ENCODE measurements around the gene FAU. TPM values are rescaled to one million over a fixed set of nuclear protein-coding genes. Genes with fewer than 3 reads are reported as not detected.

FAU gene
- total RNA-seq, 2 experiments from 2014 or later: 995 to 1,031 TPM

- POLR2A ChIA-PET: interaction anchor here (0.6 to 4.7 kb wide), 25 partner anchors 8 to 499 kb away, joined by 3 to 49 read pairs (median 4); partner anchors contain the start of genes ARL2, CAPN1, CDCA5 and MALAT1
- Mint-ChIP-seq H3K36me3 (ENCODE audit: low read depth) (peaks cover 48% of the 10 kb centered on the region), H3K9me3 (no peaks in the 10 kb centered on the region), H3K27ac (peak overlapping the region; percentile 95), H3K27me3 (no peaks in the 10 kb centered on the region), H3K4me3 (peak overlapping the region; percentile 90), H3K4me1 (peaks cover 67% of the 10 kb centered on the region)
- DNase-seq: peak; percentile 70
- CTCF ChIA-PET: interaction anchor here (1.0 to 3.3 kb wide), 5 partner anchors 18 to 255 kb away, joined by 3 to 17 read pairs (median 5); partner anchors contain the start of genes ARL2 and SYVN1
Measured at GRCh38 chr11:65116370-65117205, 5.3 kb downstream of the FAU start.

GRCh38 chr11:65115361-65116082 is 6.4 kb downstream of the FAU start:
- Mint-ChIP-seq H3K4me3 (peak overlapping the region; percentile 90), H3K4me1 (peaks cover 67% of the 10 kb centered on the region)

DNA sequence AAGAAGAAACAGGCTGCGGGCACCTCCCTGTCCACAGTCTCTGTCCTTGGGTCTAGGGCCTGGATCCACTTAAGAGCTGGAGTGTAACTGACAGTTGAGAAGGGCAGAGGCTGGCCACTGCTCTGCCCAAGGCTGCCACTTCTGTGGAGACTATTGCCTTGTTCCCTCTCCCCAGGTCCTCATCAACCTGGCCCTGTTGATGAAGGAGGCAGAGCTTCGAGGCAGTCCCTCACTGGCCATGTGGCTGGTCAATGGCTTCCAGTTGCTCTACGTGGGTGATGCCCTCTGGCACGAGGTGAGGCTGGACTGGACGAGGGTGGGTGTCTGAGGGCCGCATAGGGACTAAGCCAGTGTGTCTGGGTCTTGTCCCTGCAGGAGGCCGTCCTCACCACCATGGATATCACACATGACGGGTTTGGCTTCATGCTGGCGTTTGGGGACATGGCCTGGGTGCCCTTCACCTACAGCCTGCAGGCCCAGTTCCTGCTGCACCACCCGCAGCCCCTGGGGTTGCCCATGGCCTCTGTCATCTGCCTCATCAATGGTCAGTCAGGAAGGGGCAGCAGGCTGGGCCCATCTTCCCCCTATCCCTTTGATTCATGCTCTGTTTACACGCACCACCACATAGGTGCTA is 7.3 kb downstream of the FAU start:
- Mint-ChIP-seq H3K36me3 (ENCODE audit: low read depth) (peaks cover 31% of the 10 kb centered on the region), H3K4me1 (peaks cover 65% of the 10 kb centered on the region), H3K9me3 (no peaks in the 10 kb centered on the region), H3K27me3 (no peaks in the 10 kb centered on the region), H3K27ac (no peak overlapping the region), H3K4me3 (no peak overlapping the region)
- CTCF ChIA-PET: no interaction called here
- no peak for DNase-seq
- POLR2A ChIA-PET: interaction anchor here (1.3 to 5.7 kb wide), 2 partner anchors 18 to 31 kb away, joined by 4 to 83 read pairs; partner anchors contain the start of genes CDCA5 and VPS51

More at GRCh38 chr11:65115361-65116082, 6.4 kb downstream of the FAU start:
- ChIA-PET CTCF (interaction anchor here (0.6 kb wide), 1 partner anchor 23 kb away, joined by 3 read pairs; no protein-coding TSS in a partner anchor), POLR2A (interaction anchor here (1.0 to 5.7 kb wide), 8 partner anchors 17 to 337 kb away, joined by 3 to 83 read pairs (median 12); partner anchors contain the start of genes ARL2, CDCA5, SAC3D1 and SF1)
- H3K27me3 Mint-ChIP-seq: no peaks in the 10 kb centered on the region
- peak overlapping the region; percentile 95 for H3K27ac Mint-ChIP-seq
- H3K36me3 Mint-ChIP-seq (ENCODE audit: low read depth): peaks cover 37% of the 10 kb centered on the region
- DNase-seq: no peak
- H3K9me3 Mint-ChIP-seq: no peaks in the 10 kb centered on the region

- Mint-ChIP-seq H3K27me3 (no peaks in the 10 kb centered on the region), H3K4me1 (peaks cover 62% of the 10 kb centered on the region), H3K9me3 (no peaks in the 10 kb centered on the region), H3K4me3 (peak overlapping the region; percentile 87), H3K36me3 (ENCODE audit: low read depth) (peaks cover 26% of the 10 kb centered on the region), H3K27ac (no peak overlapping the region)
- DNase-seq: no peak
- ChIA-PET POLR2A (interaction anchor here (1.0 to 5.7 kb wide), 3 partner anchors 8 to 30 kb away, joined by 4 to 83 read pairs (median 4); partner anchors contain the start of genes CDCA5, FAU, MRPL49 and VPS51), CTCF (interaction anchor here (0.5 to 5.2 kb wide), 3 partner anchors 7 to 223 kb away, joined by 3 to 89 read pairs (median 36); partner anchors contain the start of genes FAU, MRPL49 and VPS51)
Measured at GRCh38 chr11:65113839-65114238, 8.1 kb downstream of the FAU start.

DNA sequence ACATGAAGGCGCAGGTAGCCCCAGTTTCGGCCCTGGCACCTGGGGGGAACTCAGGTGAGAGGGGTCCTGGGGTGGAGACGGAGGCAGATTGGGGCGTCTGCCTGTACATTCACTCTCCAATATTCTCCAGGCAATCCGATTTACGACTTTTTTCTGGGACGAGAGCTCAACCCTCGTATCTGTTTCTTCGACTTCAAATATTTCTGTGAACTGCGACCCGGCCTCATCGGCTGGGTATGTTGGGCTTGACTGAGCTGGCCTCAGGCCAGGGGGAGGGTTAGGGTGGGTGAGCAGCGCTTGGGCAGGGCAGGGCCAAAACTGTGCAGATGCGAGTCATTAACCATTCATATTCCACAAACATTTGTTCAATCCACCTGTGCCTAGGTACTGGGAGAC is 8.6 kb downstream of the FAU start:
- Mint-ChIP-seq H3K9me3 (no peaks in the 10 kb centered on the region), H3K4me3 (peak overlapping the region; percentile 87), H3K4me1 (peaks cover 57% of the 10 kb centered on the region), H3K36me3 (ENCODE audit: low read depth) (peaks cover 22% of the 10 kb centered on the region), H3K27me3 (no peaks in the 10 kb centered on the region), H3K27ac (peak overlapping the region; percentile 71)
- POLR2A ChIA-PET: interaction anchor here (0.6 to 5.7 kb wide), 8 partner anchors 8 to 216 kb away, joined by 3 to 83 read pairs (median 5); partner anchors contain the start of genes CDCA5, FAU, MRPL49 and POLA2
- CTCF ChIA-PET: interaction anchor here (0.5 to 5.2 kb wide), 9 partner anchors 8 to 223 kb away, joined by 3 to 89 read pairs (median 8); partner anchors contain the start of genes FAU, MRPL49, SYVN1 and VPS51
- DNase-seq: no peak

DNA sequence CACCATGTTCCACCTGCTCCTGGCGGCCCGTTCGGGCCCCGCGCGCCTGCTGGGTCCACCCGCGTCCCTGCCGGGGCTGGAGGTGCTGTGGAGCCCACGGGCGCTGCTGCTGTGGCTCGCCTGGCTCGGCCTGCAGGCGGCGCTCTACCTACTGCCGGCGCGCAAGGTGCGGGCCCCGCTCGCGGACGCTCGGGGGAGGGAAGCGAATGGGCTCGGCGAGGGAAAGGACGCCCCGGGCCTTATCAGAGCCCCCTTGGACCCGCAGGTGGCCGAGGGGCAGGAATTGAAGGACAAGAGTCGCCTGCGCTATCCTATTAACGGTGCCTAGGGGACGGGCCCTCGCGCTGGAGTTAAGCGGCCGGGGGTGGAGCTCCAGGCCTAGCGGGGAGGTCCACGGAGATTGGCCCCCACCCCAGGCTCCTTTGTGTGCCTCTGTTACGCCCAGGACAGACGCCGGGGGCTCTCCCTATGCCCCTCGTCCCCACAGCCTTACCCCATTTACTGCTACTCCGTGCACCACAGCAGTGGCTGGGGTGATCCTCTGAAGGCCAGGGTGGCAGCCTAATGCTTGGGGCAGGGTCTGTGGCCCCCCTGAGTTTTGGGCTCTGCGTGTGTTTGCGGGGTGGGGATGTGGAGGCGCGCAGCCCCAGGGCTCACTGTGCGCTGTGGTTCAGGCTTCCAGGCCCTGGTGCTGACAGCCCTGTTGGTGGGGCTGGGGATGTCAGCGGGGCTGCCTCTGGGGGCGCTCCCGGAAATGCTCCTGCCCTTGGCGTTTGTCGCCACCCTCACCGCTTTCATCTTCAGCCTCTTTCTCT is 9.2 kb downstream of the FAU start:
- Mint-ChIP-seq H3K4me1 (peaks cover 53% of the 10 kb centered on the region), H3K27me3 (no peaks in the 10 kb centered on the region), H3K9me3 (no peaks in the 10 kb centered on the region), H3K36me3 (ENCODE audit: low read depth) (peaks cover 16% of the 10 kb centered on the region), H3K27ac (peak overlapping the region; percentile 71), H3K4me3 (peak overlapping the region; percentile 87)
- ChIA-PET CTCF (interaction anchor here (0.9 to 5.2 kb wide), 14 partner anchors 8 to 334 kb away, joined by 3 to 89 read pairs (median 6); partner anchors contain the start of genes CDCA5, FAU, MRPL49 and SF1), POLR2A (interaction anchor here (0.6 to 5.7 kb wide), 13 partner anchors 8 to 369 kb away, joined by 3 to 83 read pairs (median 6); partner anchors contain the start of genes CAPN1, FAU, MRPL49 and NEAT1)
- peak; percentile 83 for DNase-seq

- peak within 1 kb of the TSS; percentile 87 for H3K4me3 Mint-ChIP-seq
- peaks cover 12% of the 10 kb centered on the region for H3K36me3 Mint-ChIP-seq (ENCODE audit: low read depth)
- no peaks in the 10 kb centered on the region for H3K9me3 Mint-ChIP-seq
- CTCF ChIA-PET: interaction anchor here (0.9 to 5.2 kb wide), 19 partner anchors 9 to 333 kb away, joined by 3 to 89 read pairs (median 4); partner anchors contain the start of genes CDCA5, FAU, MRPL49 and SF1
- POLR2A ChIA-PET: interaction anchor here (0.6 to 5.7 kb wide), 18 partner anchors 9 to 368 kb away, joined by 3 to 83 read pairs (median 6); partner anchors contain the start of genes ARL2, CAPN1, CDCA5 and FAU
- no peaks in the 10 kb centered on the region for H3K27me3 Mint-ChIP-seq
- DNase-seq: peak; percentile 96
- peak within 1 kb of the TSS; percentile 80 for H3K27ac Mint-ChIP-seq
- H3K4me1 Mint-ChIP-seq: peaks cover 49% of the 10 kb centered on the region
Measured at GRCh38 chr11:65111744-65112545, 10.0 kb downstream of the FAU start, which contains the start of gene TM7SF2. Gene TM7SF2 (plus strand): TSS chr11:65111872. CDS start chr11:65112016, 144 bp downstream.

GRCh38 chr11:65111159-65111743 is 10.7 kb downstream of the FAU start:
- Mint-ChIP-seq H3K27ac (peak overlapping the region; percentile 80), H3K9me3 (no peaks in the 10 kb centered on the region), H3K4me3 (peak overlapping the region; percentile 87), H3K27me3 (no peaks in the 10 kb centered on the region), H3K36me3 (ENCODE audit: low read depth) (peaks cover 13% of the 10 kb centered on the region), H3K4me1 (peaks cover 44% of the 10 kb centered on the region)
- POLR2A ChIA-PET: interaction anchor here (0.6 to 5.7 kb wide), 15 partner anchors 9 to 367 kb away, joined by 3 to 83 read pairs (median 6); partner anchors contain the start of genes ARL2, CAPN1, CDCA5 and EHD1
- DNase-seq: no peak
- CTCF ChIA-PET: interaction anchor here (0.9 to 5.2 kb wide), 26 partner anchors 9 to 332 kb away, joined by 3 to 89 read pairs (median 5); partner anchors contain the start of genes ARL2, CAPN1, CDCA5 and FAU

DNA sequence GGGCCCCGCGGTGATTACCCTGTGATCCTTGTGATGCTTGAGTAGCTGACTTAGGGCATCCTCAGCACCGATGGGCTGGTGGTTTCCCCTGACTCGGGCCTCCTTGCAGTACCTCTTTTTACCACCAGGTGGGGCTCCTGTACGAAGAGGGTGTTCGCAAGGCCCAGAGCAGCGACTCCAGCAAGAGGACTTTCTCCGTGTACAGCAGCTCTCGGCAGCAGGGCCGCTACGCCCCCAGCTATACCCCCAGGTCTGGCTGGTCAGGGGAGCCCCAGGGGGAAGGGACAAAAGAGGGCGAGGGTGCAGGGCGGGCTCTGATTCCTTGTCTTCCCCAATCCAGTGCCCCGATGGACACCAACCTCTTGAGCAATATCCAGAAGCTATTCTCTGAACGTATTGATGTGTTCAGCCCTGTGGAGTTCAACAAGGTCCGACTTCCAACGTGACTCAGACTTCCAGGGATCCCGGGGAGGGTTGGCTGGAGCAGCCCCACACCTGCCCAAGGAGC is 11.5 kb downstream of the FAU start:
- Mint-ChIP-seq H3K27ac (peak overlapping the region; percentile 44), H3K27me3 (no peaks in the 10 kb centered on the region), H3K4me1 (peaks cover 43% of the 10 kb centered on the region), H3K36me3 (ENCODE audit: low read depth) (peaks cover 16% of the 10 kb centered on the region), H3K4me3 (no peak overlapping the region), H3K9me3 (no peaks in the 10 kb centered on the region)
- peak; percentile 95 for DNase-seq
- POLR2A ChIA-PET: interaction anchor here (0.6 to 5.7 kb wide), 12 partner anchors 11 to 366 kb away, joined by 3 to 83 read pairs (median 10); partner anchors contain the start of genes ARL2, CAPN1, CDCA5 and EHD1
- CTCF ChIA-PET: interaction anchor here (0.7 to 5.2 kb wide), 22 partner anchors 9 to 331 kb away, joined by 3 to 89 read pairs (median 4); partner anchors contain the start of genes ARL2, CAPN1, CDCA5 and FAU
